HCT116 (cell line): ENCODE results near the gene ERP27. TPM values are rescaled to one million over a fixed set of nuclear protein-coding genes. Genes with fewer than 3 reads are reported as not detected.

Experiments used
- ATAC-seq: fragments of 200-7000 bp; cut with Tn5 transposase; 2 replicates; pipeline ENCODE4 v1.9.1; 2020; ENCODE audit warnings: mild to moderate bottlenecking, moderate library complexity
- BruUV-seq: library from RNA; stranded (reverse); fragments of 400-500 nt; replicated peaks from 2 replicates; lab custom pipeline; 2021; lab: Mats Ljungman, UMichigan
- CTCF ChIA-PET: fragments of 300-600 bp; sonication (Branson Sonifier 250); formaldehyde crosslinking; loops from one replicate; lab custom pipeline; 2021; ENCODE audit warnings: antibody characterized with exemption; lab: Charles Lee
- POLR2A ChIA-PET: fragments of 300-600, 350-600 bp; sonication (Branson Sonifier 250); formaldehyde crosslinking; loops from one replicate; lab custom pipeline; 2021; ENCODE audit warnings: antibody characterized with exemption; lab: Charles Lee
- RAD21 ChIA-PET, 2 experiments: fragments of 300-600 bp; sonication (Branson Sonifier 250); formaldehyde crosslinking; loops; one replicate each; lab custom pipeline; 2023; ENCODE audit warnings: low total read pairs in 2 of 2; ENCODE audit not compliant: uncharacterized antibody in 2 of 2, unreplicated experiment in 2 of 2, low non-redundant PET in 1 of 2; lab: Charles Lee
- DNase-seq: peaks from one replicate; pipeline ENCODE4 v3.0.0-alpha.2; 2010; ENCODE audit warnings: low read depth, low spot score
- H2AFZ ChIP-seq: fragments of 200-600 bp; shearing (Covaris generic), sonication (generic); 2 replicates; pipeline ENCODE4 v1.6.1; 2017; ENCODE audit warnings: low read depth, mixed run types, mixed read lengths, antibody characterized with exemption, low read length; ENCODE audit not compliant: poor library complexity, severe bottlenecking
- H3K27ac ChIP-seq: 2 replicates; pipeline ENCODE4 v1.5.1; 2012; ENCODE audit warnings: low read depth, low read length
- H3K27me3 ChIP-seq: fragments of 200-600 bp; sonication (generic); 2 replicates; pipeline ENCODE4 v1.6.1; 2016; ENCODE audit warnings: mixed run types, low read length, mixed read lengths; ENCODE audit not compliant: insufficient read depth
- H3K36me3 ChIP-seq, 2 experiments: fragments of 200-500 bp in 1 of 2; fragments of 200-600 bp in 1 of 2; sonication (Bioruptor generic) in 1 of 2; sonication (generic) in 1 of 2; 2 replicates each; pipeline versions ENCODE4 v1.5.1 to v1.6.1; 2014 to 2016; ENCODE audit warnings: low read length in 2 of 2, inconsistent platforms in 1 of 2, mixed read lengths in 1 of 2, mixed run types in 1 of 2; ENCODE audit not compliant: insufficient read depth in 2 of 2, control insufficient read depth in 1 of 2
- H3K4me1 ChIP-seq, 2 experiments: fragments of 200-600 bp in 1 of 2; sonication (generic) in 1 of 2; 2 replicates each; pipeline versions ENCODE4 v1.5.1 to v1.6.1; 2012 to 2017; ENCODE audit warnings: low read length in 2 of 2, inconsistent platforms in 1 of 2, mild to moderate bottlenecking in 1 of 2, mixed read lengths in 1 of 2, mixed run types in 1 of 2, moderate library complexity in 1 of 2; ENCODE audit not compliant: insufficient read depth in 2 of 2, control insufficient read depth in 1 of 2
- H3K4me2 ChIP-seq: fragments of 200-600 bp; sonication (generic); 2 replicates; pipeline ENCODE4 v1.6.1; 2017; ENCODE audit warnings: mixed run types, low read length, mixed read lengths
- H3K4me3 ChIP-seq, 2 experiments: fragments of 200-600 bp in 1 of 2; sonication (generic) in 1 of 2; replicated peaks in 1 of 2; 2 replicates each; pipeline ENCODE4 v1.5.1; 2011 to 2016; ENCODE audit warnings: low read length in 2 of 2, control low read depth in 1 of 2, low read depth in 1 of 2, mild to moderate bottlenecking in 1 of 2, mixed read lengths in 1 of 2, mixed run types in 1 of 2
- H3K79me2 ChIP-seq: fragments of 200-600 bp; sonication (generic); 2 replicates; pipeline ENCODE4 v1.6.1; 2017; ENCODE audit warnings: mild to moderate bottlenecking, mixed run types, low read length, moderate library complexity, mixed read lengths; ENCODE audit not compliant: insufficient read depth
- H3K9ac ChIP-seq: fragments of 200-600 bp; sonication (generic); 2 replicates; pipeline ENCODE4 v1.6.1; 2016; ENCODE audit warnings: low read length, mixed read lengths
- H3K9me2 ChIP-seq: fragments of 200-600 bp; sonication (generic), shearing (Covaris generic); 2 replicates; pipeline ENCODE4 v1.6.1; 2017; ENCODE audit warnings: mixed run types, mild to moderate bottlenecking, moderate library complexity; ENCODE audit not compliant: insufficient read depth
- H3K9me3 ChIP-seq, 2 experiments: fragments of 200-500 bp in 1 of 2; fragments of 200-600 bp in 1 of 2; sonication (Bioruptor generic) in 1 of 2; sonication (generic) in 1 of 2; 2 replicates each; pipeline ENCODE4 v1.6.1; 2014 to 2017; ENCODE audit warnings: low read length in 2 of 2, mixed read lengths in 2 of 2, inconsistent platforms in 1 of 2, low read depth in 1 of 2, mild to moderate bottlenecking in 1 of 2, mixed run types in 1 of 2, moderate library complexity in 1 of 2; ENCODE audit not compliant: control insufficient read depth in 1 of 2, insufficient read depth in 1 of 2
- H4K20me1 ChIP-seq: fragments of 200-600 bp; sonication (generic), shearing (Covaris generic); 2 replicates; pipeline ENCODE4 v1.6.1; 2017; ENCODE audit warnings: mixed run types, mild to moderate bottlenecking, moderate library complexity; ENCODE audit not compliant: insufficient read depth
- CBX3 ChIP-seq: IDR thresholded peaks from 2 replicates; pipeline ENCODE4 v1.6.1; 2012; ENCODE audit warnings: low read depth
- CEBPB ChIP-seq: IDR thresholded peaks from 2 replicates; pipeline ENCODE4 v1.6.1; 2012; ENCODE audit warnings: low read depth
- EGR1 ChIP-seq: IDR thresholded peaks from 2 replicates; pipeline ENCODE4 v1.6.1; 2012; ENCODE audit warnings: low read depth
- ELF1 ChIP-seq: IDR thresholded peaks from 2 replicates; pipeline ENCODE4 v1.6.1; 2012; ENCODE audit warnings: low read depth, borderline replicate concordance
- EZH2 ChIP-seq: fragments of 200-600 bp; sonication (generic); IDR thresholded peaks from 2 replicates; pipeline ENCODE4 v1.6.1; 2017; ENCODE audit warnings: antibody characterized with exemption, mixed run types
- EZH2phosphoT487 ChIP-seq: fragments of 200-600 bp; IDR thresholded peaks from 2 replicates; pipeline ENCODE4 v1.6.1; 2018; ENCODE audit warnings: antibody characterized with exemption, borderline replicate concordance
- FOSL1 ChIP-seq: IDR thresholded peaks from 2 replicates; pipeline ENCODE4 v1.6.1; 2012; ENCODE audit warnings: low read depth
- JUND ChIP-seq: IDR thresholded peaks from 2 replicates; pipeline ENCODE4 v1.6.1; 2012
- POLR2AphosphoS5 ChIP-seq: IDR thresholded peaks from 2 replicates; pipeline ENCODE4 v1.6.1; 2011; ENCODE audit warnings: mild to moderate bottlenecking, low read depth, low read length, moderate library complexity
- RAD21 ChIP-seq: IDR thresholded peaks from 2 replicates; pipeline ENCODE4 v1.6.1; 2012; ENCODE audit warnings: low read depth, mild to moderate bottlenecking
- SIN3A ChIP-seq: IDR thresholded peaks from 2 replicates; pipeline ENCODE4 v1.6.1; 2012; ENCODE audit warnings: low read depth
- SRF ChIP-seq: IDR thresholded peaks from 2 replicates; pipeline ENCODE4 v1.6.1; 2012; ENCODE audit warnings: low read depth
- TCF7L2 ChIP-seq: IDR thresholded peaks from 2 replicates; pipeline ENCODE4 v1.7.0; 2011; ENCODE audit warnings: borderline replicate concordance, inconsistent platforms; ENCODE audit not compliant: insufficient read depth, insufficient read length; ENCODE audit errors: extremely low read depth
- ZFX ChIP-seq: fragments of 450-650 bp; IDR thresholded peaks from 2 replicates; pipeline ENCODE4 v1.6.1; 2017
- intact Hi-C: fragments of 100-400 bp; cut with micrococcal nuclease; formaldehyde crosslinking; loops from 2 replicates; pipeline ENCODE4 v1.10.0; 2022
- total RNA-seq: library from RNA; stranded (reverse); gene quantifications from one replicate; pipeline ENCODE4 v1.2.1, GENCODE V29; 2021; ENCODE audit not compliant: unreplicated experiment
- TF ChIP-seq, protein P1 (sequence below), 3 experiments: fragments of 200-600 bp in 1 of 3; sonication (generic) in 1 of 3; IDR thresholded peaks in 2 of 3; conservative IDR thresholded peaks in 1 of 3; 2 replicates each; pipeline ENCODE4 v1.5.1; 2012 to 2017; ENCODE audit warnings: low read depth in 2 of 3, low read length in 2 of 3, antibody characterized with exemption in 1 of 3, borderline replicate concordance in 1 of 3, control low read depth in 1 of 3, mild to moderate bottlenecking in 1 of 3, mixed read lengths in 1 of 3, mixed run types in 1 of 3, moderate library complexity in 1 of 3; ENCODE audit not compliant: insufficient read depth in 1 of 3
- TF ChIP-seq, protein P2 (sequence below): IDR thresholded peaks from 2 replicates; pipeline ENCODE4 v1.6.1; 2012
- TF ChIP-seq, protein P3 (sequence below): IDR thresholded peaks from 2 replicates; pipeline ENCODE4 v1.6.1; 2012
- TF ChIP-seq, protein P4 (sequence below): IDR thresholded peaks from 2 replicates; pipeline ENCODE4 v1.6.1; 2011; ENCODE audit warnings: mild to moderate bottlenecking, low read length, moderate library complexity; ENCODE audit not compliant: insufficient replicate concordance; ENCODE audit errors: extremely low read depth
- TF ChIP-seq, protein P5 (sequence below): IDR thresholded peaks from 2 replicates; pipeline ENCODE4 v1.6.1; 2012; ENCODE audit warnings: low read depth

ERP27 gene
- total RNA-seq, 1 experiment from 2014 or later: 0.39 TPM

DNA sequence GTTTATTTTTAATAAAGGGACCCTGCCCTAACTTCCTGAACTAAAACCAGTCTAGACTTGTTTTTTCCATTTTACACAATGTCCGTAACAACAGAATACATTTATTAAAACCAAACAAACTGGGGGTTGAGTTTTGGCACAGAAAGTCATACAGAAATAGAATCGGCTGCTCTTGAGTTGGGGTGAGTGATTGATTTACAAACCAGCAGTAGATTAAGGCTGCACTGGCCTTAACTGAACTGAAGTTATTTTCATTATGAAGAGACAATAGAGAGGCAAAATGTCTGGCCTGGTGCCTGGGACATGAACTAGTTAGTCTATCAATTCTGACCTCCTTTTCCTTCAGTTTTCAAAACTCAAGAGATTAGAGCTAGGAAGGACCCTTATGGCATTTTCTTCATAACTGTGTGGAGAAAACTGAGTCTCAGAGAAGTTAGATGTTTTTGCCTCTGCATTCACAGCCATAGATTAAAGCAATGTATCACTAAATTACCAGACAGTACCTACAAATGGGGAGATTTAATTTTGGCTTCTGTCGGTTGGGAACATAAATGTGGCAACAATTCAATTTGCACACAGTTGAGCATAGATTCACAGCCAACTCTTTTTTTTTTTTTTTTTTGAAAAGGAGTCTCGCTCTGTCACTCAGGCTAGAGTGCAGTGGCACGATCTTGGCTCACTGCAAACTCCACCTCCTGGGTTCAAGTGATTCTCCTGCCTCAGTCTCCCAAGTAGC, 32.9 kb downstream of the ERP27 start:
- TF ChIP-seq, protein P1, sequence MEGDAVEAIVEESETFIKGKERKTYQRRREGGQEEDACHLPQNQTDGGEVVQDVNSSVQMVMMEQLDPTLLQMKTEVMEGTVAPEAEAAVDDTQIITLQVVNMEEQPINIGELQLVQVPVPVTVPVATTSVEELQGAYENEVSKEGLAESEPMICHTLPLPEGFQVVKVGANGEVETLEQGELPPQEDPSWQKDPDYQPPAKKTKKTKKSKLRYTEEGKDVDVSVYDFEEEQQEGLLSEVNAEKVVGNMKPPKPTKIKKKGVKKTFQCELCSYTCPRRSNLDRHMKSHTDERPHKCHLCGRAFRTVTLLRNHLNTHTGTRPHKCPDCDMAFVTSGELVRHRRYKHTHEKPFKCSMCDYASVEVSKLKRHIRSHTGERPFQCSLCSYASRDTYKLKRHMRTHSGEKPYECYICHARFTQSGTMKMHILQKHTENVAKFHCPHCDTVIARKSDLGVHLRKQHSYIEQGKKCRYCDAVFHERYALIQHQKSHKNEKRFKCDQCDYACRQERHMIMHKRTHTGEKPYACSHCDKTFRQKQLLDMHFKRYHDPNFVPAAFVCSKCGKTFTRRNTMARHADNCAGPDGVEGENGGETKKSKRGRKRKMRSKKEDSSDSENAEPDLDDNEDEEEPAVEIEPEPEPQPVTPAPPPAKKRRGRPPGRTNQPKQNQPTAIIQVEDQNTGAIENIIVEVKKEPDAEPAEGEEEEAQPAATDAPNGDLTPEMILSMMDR (IDR thresholded peaks at IDR 0.05 in 2 of 3, conservative IDR thresholded peaks at IDR 0.05 in 1 of 3; ENCODE audit: borderline replicate concordance in 1 of 3, insufficient read depth in 1 of 3, low read depth in 2 of 3, low read length in 2 of 3): no peak
- TF ChIP-seq TCF7L2 (no peak), FOSL1 (no peak), ELF1 (no peak), SIN3A (no peak), ZFX (no peak), POLR2AphosphoS5 (no peak), EZH2 (no peak), SRF (no peak), EZH2phosphoT487 (no peak), CEBPB (no peak), CBX3 (no peak), EGR1 (no peak), RAD21 (no peak), JUND (no peak)
- TF ChIP-seq, protein P2, sequence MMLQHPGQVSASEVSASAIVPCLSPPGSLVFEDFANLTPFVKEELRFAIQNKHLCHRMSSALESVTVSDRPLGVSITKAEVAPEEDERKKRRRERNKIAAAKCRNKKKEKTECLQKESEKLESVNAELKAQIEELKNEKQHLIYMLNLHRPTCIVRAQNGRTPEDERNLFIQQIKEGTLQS: no peak
- TF ChIP-seq, protein P3, sequence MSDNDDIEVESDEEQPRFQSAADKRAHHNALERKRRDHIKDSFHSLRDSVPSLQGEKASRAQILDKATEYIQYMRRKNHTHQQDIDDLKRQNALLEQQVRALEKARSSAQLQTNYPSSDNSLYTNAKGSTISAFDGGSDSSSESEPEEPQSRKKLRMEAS: no peak
- TF ChIP-seq, protein P4, sequence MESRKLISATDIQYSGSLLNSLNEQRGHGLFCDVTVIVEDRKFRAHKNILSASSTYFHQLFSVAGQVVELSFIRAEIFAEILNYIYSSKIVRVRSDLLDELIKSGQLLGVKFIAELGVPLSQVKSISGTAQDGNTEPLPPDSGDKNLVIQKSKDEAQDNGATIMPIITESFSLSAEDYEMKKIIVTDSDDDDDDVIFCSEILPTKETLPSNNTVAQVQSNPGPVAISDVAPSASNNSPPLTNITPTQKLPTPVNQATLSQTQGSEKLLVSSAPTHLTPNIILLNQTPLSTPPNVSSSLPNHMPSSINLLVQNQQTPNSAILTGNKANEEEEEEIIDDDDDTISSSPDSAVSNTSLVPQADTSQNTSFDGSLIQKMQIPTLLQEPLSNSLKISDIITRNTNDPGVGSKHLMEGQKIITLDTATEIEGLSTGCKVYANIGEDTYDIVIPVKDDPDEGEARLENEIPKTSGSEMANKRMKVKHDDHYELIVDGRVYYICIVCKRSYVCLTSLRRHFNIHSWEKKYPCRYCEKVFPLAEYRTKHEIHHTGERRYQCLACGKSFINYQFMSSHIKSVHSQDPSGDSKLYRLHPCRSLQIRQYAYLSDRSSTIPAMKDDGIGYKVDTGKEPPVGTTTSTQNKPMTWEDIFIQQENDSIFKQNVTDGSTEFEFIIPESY: no peak
- TF ChIP-seq, protein P5, sequence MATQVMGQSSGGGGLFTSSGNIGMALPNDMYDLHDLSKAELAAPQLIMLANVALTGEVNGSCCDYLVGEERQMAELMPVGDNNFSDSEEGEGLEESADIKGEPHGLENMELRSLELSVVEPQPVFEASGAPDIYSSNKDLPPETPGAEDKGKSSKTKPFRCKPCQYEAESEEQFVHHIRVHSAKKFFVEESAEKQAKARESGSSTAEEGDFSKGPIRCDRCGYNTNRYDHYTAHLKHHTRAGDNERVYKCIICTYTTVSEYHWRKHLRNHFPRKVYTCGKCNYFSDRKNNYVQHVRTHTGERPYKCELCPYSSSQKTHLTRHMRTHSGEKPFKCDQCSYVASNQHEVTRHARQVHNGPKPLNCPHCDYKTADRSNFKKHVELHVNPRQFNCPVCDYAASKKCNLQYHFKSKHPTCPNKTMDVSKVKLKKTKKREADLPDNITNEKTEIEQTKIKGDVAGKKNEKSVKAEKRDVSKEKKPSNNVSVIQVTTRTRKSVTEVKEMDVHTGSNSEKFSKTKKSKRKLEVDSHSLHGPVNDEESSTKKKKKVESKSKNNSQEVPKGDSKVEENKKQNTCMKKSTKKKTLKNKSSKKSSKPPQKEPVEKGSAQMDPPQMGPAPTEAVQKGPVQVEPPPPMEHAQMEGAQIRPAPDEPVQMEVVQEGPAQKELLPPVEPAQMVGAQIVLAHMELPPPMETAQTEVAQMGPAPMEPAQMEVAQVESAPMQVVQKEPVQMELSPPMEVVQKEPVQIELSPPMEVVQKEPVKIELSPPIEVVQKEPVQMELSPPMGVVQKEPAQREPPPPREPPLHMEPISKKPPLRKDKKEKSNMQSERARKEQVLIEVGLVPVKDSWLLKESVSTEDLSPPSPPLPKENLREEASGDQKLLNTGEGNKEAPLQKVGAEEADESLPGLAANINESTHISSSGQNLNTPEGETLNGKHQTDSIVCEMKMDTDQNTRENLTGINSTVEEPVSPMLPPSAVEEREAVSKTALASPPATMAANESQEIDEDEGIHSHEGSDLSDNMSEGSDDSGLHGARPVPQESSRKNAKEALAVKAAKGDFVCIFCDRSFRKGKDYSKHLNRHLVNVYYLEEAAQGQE: no peak
- TF ChIP-seq, all 23 proteins: peak for 0
- no peaks in the 10 kb centered on the region for H3K9me3 ChIP-seq
- peaks cover 0 to 11% of the 10 kb centered on the region in 2 experiments; a peak in 2 of 4 replicates for H3K4me1 ChIP-seq
- H3K27me3 ChIP-seq: no peaks in the 10 kb centered on the region
- intact Hi-C loops: no loop called here
- no peaks in the 10 kb centered on the region for H3K79me2 ChIP-seq
- H2AFZ ChIP-seq: no peak overlapping the region
- H3K9ac ChIP-seq: no peak overlapping the region
- H3K36me3 ChIP-seq: no peaks in the 10 kb centered on the region
- no peaks in the 10 kb centered on the region for H3K9me2 ChIP-seq
- no peak for ATAC-seq
- DNase-seq: no peak
- no peak overlapping the region for H3K4me2 ChIP-seq
- BruUV-seq: no TSS peak
- ChIA-PET POLR2A (no interaction called here), CTCF (no interaction called here), RAD21 (no interaction called here)
- H3K27ac ChIP-seq: no peak overlapping the region
- no peaks in the 10 kb centered on the region for H4K20me1 ChIP-seq
- no peak overlapping the region for H3K4me3 ChIP-seq
